Measurements from ENCODE around the gene ATAD2B. TPM values are rescaled to one million over a fixed set of nuclear protein-coding genes. Genes with fewer than 3 reads are reported as not detected.

The ATAD2B gene
- total and polyA plus RNA-seq, 2 donors, result 12.1 to 22.5 TPM

Other genes starting within 250 kb of the ATAD2B start
- 11.0 TPM for gene UBXN2A, start 13.3 kb upstream of the ATAD2B start, total RNA-seq
- 10.9 TPM for gene UBXN2A, start 13.3 kb upstream of the ATAD2B start, polyA plus RNA-seq
- gene MFSD2B, start 83.0 kb upstream of the ATAD2B start, total RNA-seq, result 0.19 TPM
- 0.21 TPM for gene MFSD2B, start 83.0 kb upstream of the ATAD2B start, polyA plus RNA-seq
- gene WDCP, start 120.3 kb upstream of the ATAD2B start, total RNA-seq, result 11.5 TPM
- 4.7 TPM for gene WDCP, start 120.3 kb upstream of the ATAD2B start, polyA plus RNA-seq
- gene FKBP1B, start 122.6 kb upstream of the ATAD2B start, total RNA-seq, result 4.4 TPM
- gene FKBP1B, start 122.6 kb upstream of the ATAD2B start, polyA plus RNA-seq, result 9.3 TPM
- gene SF3B6, start 149.2 kb upstream of the ATAD2B start, total RNA-seq, result 213 TPM
- gene SF3B6, start 149.2 kb upstream of the ATAD2B start, polyA plus RNA-seq, result 163 TPM
- 30.0 TPM for gene TP53I3, start 157.7 kb upstream of the ATAD2B start, total RNA-seq
- 31.3 TPM for gene TP53I3, start 157.7 kb upstream of the ATAD2B start, polyA plus RNA-seq
- gene PFN4, start 196.2 kb upstream of the ATAD2B start, total RNA-seq, result 0.90 TPM
- gene PFN4, start 196.2 kb upstream of the ATAD2B start, polyA plus RNA-seq, result 1.3 TPM
- gene FAM228B, start 196.3 kb upstream of the ATAD2B start, total RNA-seq, result 16.2 TPM
- gene FAM228B, start 196.3 kb upstream of the ATAD2B start, polyA plus RNA-seq, result 31.5 TPM
- gene FAM228A, start 247.9 kb upstream of the ATAD2B start, total RNA-seq, result 0.66 TPM
- gene FAM228A, start 247.9 kb upstream of the ATAD2B start, polyA plus RNA-seq, result 0.96 TPM

Measured in thymus (tissue), 2 donors.